GM12875 (cell line): ENCODE data around the gene ABLIM3.

Experiments
- H3K4me3 ChIP-seq: one replicate; pipeline ENCODE4 v1.5.1; 2011; ENCODE audit warnings: low read depth, low read length, control low read depth
- CTCF ChIP-seq: IDR thresholded peaks from 2 replicates; pipeline ENCODE4 v1.5.1; 2011; ENCODE audit warnings: low read depth, mild to moderate bottlenecking, control low read depth, inconsistent platforms, low read length, moderate library complexity, borderline replicate concordance; ENCODE audit not compliant: insufficient read depth

The ABLIM3 gene

GRCh38 chr5:149299451-149300054 lies 158.3 kb downstream of the ABLIM3 start:
- no peak for TF ChIP-seq CTCF
- H3K4me3 ChIP-seq: no peak overlapping the region

- no peak overlapping the region for H3K4me3 ChIP-seq
- TF ChIP-seq CTCF: no peak
Measured at GRCh38 chr5:149300441-149300840, 159.1 kb downstream of the ABLIM3 start.

- no peak for TF ChIP-seq CTCF
- H3K4me3 ChIP-seq: no peak overlapping the region
Measured at GRCh38 chr5:149301049-149301743, 159.9 kb downstream of the ABLIM3 start.

- TF ChIP-seq CTCF: no peak
- no peak overlapping the region for H3K4me3 ChIP-seq
Measured at GRCh38 chr5:149301744-149302380, 160.6 kb downstream of the ABLIM3 start.

GRCh38 chr5:149302641-149303040 lies 161.3 kb downstream of the ABLIM3 start:
- no peak overlapping the region for H3K4me3 ChIP-seq
- no peak for TF ChIP-seq CTCF

- TF ChIP-seq CTCF: no peak
Measured at GRCh38 chr5:149303210-149303609, 161.9 kb downstream of the ABLIM3 start.

More at GRCh38 chr5:149303210-149303609, 161.9 kb downstream of the ABLIM3 start:
- H3K4me3 ChIP-seq: no peak overlapping the region
